Sigmoid colon (tissue), 7 donors: Measurements from ENCODE around the gene IVD. TPM values are rescaled to one million over a fixed set of nuclear protein-coding genes. Genes with fewer than 3 reads are reported as not detected.

Source experiments
- DNase-seq: peaks from one replicate; pipeline ENCODE4 v3.0.0-alpha.2; 2019
- H3K27ac ChIP-seq, 4 donors: fragments of 200-600 bp; sonication (generic); one replicate each; pipeline ENCODE4 v1.5.1; 2016 to 2019; ENCODE audit warnings: mild to moderate bottlenecking in 1 of 4
- H3K27me3 ChIP-seq, 3 donors: fragments of 200-600 bp; sonication (generic); one replicate each; pipeline ENCODE4 v1.5.1; 2019; ENCODE audit warnings: mild to moderate bottlenecking in 1 of 3
- H3K36me3 ChIP-seq, 4 donors: fragments of 200-600 bp; sonication (generic); one replicate each; pipeline ENCODE4 v1.5.1; 2016 to 2019
- H3K4me1 ChIP-seq, 4 donors: fragments of 200-600 bp; sonication (generic); one replicate each; pipeline ENCODE4 v1.5.1; 2017 to 2019
- H3K4me3 ChIP-seq, 4 donors: fragments of 200-600 bp; sonication (generic); one replicate each; pipeline ENCODE4 v1.5.1; 2017 to 2019; ENCODE audit warnings: mild to moderate bottlenecking in 2 of 4, moderate library complexity in 1 of 4
- H3K9me3 ChIP-seq, 4 donors: fragments of 200-600 bp in 3 of 4; sonication (generic) in 3 of 4; one replicate each; pipeline versions ENCODE4 v1.5.1 to v1.6.1; 2013 to 2019
- CTCF ChIP-seq, 4 experiments: fragments of 450-650 bp in 3 of 4; fragments of 200-600 bp in 1 of 4; IDR thresholded peaks; one replicate each; pipeline ENCODE4 v1.5.1; 2016 to 2019; ENCODE audit warnings: antibody characterized with exemption in 4 of 4, mild to moderate bottlenecking in 3 of 4, moderate library complexity in 2 of 4
- EP300 ChIP-seq, 4 donors: sonication (generic); formaldehyde crosslinking; IDR thresholded peaks; one replicate each; pipeline ENCODE4 v1.6.1; 2017; ENCODE audit warnings: antibody characterized with exemption in 4 of 4
- POLR2A ChIP-seq, 2 donors: fragments of 450-650 bp; IDR thresholded peaks; one replicate each; pipeline ENCODE4 v1.6.1; 2016; ENCODE audit warnings: antibody characterized with exemption in 2 of 2, mild to moderate bottlenecking in 2 of 2, moderate library complexity in 2 of 2
- POLR2AphosphoS5 ChIP-seq, 4 donors: sonication (generic); formaldehyde crosslinking; IDR thresholded peaks; one replicate each; pipeline ENCODE4 v1.6.1; 2017; ENCODE audit warnings: antibody characterized with exemption in 4 of 4
- whole genome bisulfite sequencing, 2 donors: extraction: QIAGEN DNeasy Blood & Tissue Kit; methylation state at CpG; one replicate each; pipeline ENCODE4 v1.1.7; 2013; 5-methylcytosine and 5-hydroxymethylcytosine counted together
- intact Hi-C: fragments of 100-400 bp; cut with DNase I; formaldehyde crosslinking; loops from one replicate; pipeline ENCODE4 v1.15.1; 2023
- polyA plus RNA-seq, 3 donors: library from polyadenylated mRNA; stranded (reverse); fragments of 200-250 nt; gene quantifications; one replicate each; pipeline ENCODE4 v1.2.3, GENCODE V29; 2013
- total RNA-seq, 4 donors: library from RNA; depleted of rRNA; stranded (reverse); fragments of >200 nt; gene quantifications; one replicate each; pipeline ENCODE4 v1.1.0, GENCODE V29; 2016
- donor health status: healthy with polysubstance abuse.
- donor health status: Bipolar disorder and iron deficiency.
- donor health status: healthy.

Gene IVD
- total and polyA plus RNA-seq, 7 donors, result 28.8 to 59.9 (median 50.8) TPM

- WGBS, 2 donors, result 95 to 96% methylated on average over 10 of the region's 10 CpGs
- Histone ChIP-seq H3K27me3 (no peaks in the 10 kb centered on the region), H3K4me3 (no peak overlapping the region), H3K27ac (no peak overlapping the region), H3K4me1 (peaks cover 0 to 17% (median 10%) of the 10 kb centered on the region in 4 donors), H3K36me3 (peaks cover 0 to 53% (median 27%) of the 10 kb centered on the region in 4 donors), H3K9me3 (no peaks in the 10 kb centered on the region)
- intact Hi-C loops, result no loop called here
- DNase-seq, result no peak
- TF ChIP-seq CTCF (IDR thresholded peaks at IDR 0.05) (no peak), POLR2AphosphoS5 (IDR thresholded peaks at IDR 0.05) (no peak), EP300 (IDR thresholded peaks at IDR 0.05) (no peak)
Observed at GRCh38 chr15:40418126-40418525, 12.5 kb downstream of the IVD start.

- no peaks in the 10 kb centered on the region for H3K9me3 ChIP-seq
Observed at GRCh38 chr15:40420071-40420713, 14.6 kb downstream of the IVD start.

GRCh38 chr15:40420793-40421192, 15.2 kb downstream of the IVD start:
- H3K36me3 ChIP-seq, result peaks cover 0 to 26% (median 11%) of the 10 kb centered on the region in 4 donors
- peaks cover 0 to 17% (median 10%) of the 10 kb centered on the region in 4 donors for H3K4me1 ChIP-seq
- H3K4me3 ChIP-seq, result no peak overlapping the region
- H3K27me3 ChIP-seq, result no peaks in the 10 kb centered on the region
- no peak for TF ChIP-seq EP300 (IDR thresholded peaks at IDR 0.05)
- peak in 2 of 4 donors; percentile 13 to 34 for TF ChIP-seq POLR2AphosphoS5 (IDR thresholded peaks at IDR 0.05)
- TF ChIP-seq POLR2A (IDR thresholded peaks at IDR 0.05), result no peak
- no peak for TF ChIP-seq CTCF (IDR thresholded peaks at IDR 0.05)
- 14 to 50% methylated on average over 3 of the region's 3 CpGs for WGBS, 2 donors
- intact Hi-C loops, result loop anchor here (1.0 to 2.0 kb wide), 2 partner anchors 52 to 76 kb away; no protein-coding TSS in a partner anchor
- DNase-seq, result no peak
- no peaks in the 10 kb centered on the region for H3K9me3 ChIP-seq
- H3K27ac ChIP-seq, result peak overlapping the region in 1 of 4 donors; percentile 7

More at GRCh38 chr15:40420071-40420713, 14.6 kb downstream of the IVD start:
- no peak overlapping the region for H3K4me3 ChIP-seq
- H3K4me1 ChIP-seq, result peaks cover 0 to 17% (median 10%) of the 10 kb centered on the region in 4 donors
- DNase-seq, result no peak
- H3K27me3 ChIP-seq, result no peaks in the 10 kb centered on the region
- peaks cover 0 to 32% (median 17%) of the 10 kb centered on the region in 4 donors for H3K36me3 ChIP-seq
- intact Hi-C loops, result loop anchor here (2.0 kb wide), 1 partner anchor 75 kb away; no protein-coding TSS in a partner anchor
- peak overlapping the region in 1 of 4 donors; percentile 7 for H3K27ac ChIP-seq
- TF ChIP-seq POLR2AphosphoS5 (IDR thresholded peaks at IDR 0.05) (no peak), EP300 (IDR thresholded peaks at IDR 0.05) (no peak), POLR2A (IDR thresholded peaks at IDR 0.05) (no peak), CTCF (IDR thresholded peaks at IDR 0.05) (no peak)
- 47 to 81% methylated on average over 11 of the region's 11 CpGs for WGBS, 2 donors

GRCh38 chr15:40421246-40422157, 15.9 kb downstream of the IVD start:
- no peak overlapping the region for H3K27ac ChIP-seq
- intact Hi-C loops, result loop anchor here (1.0 to 2.0 kb wide), 4 partner anchors 53 to 142 kb away; no protein-coding TSS in a partner anchor

More at GRCh38 chr15:40421246-40422157, 15.9 kb downstream of the IVD start:
- DNase-seq, result peak; percentile 85
- H3K36me3 ChIP-seq, result peaks cover 0 to 19% (median 6%) of the 10 kb centered on the region in 4 donors
- 9 to 19% methylated on average over 31 of the region's 31 CpGs for WGBS, 2 donors
- TF ChIP-seq CTCF (IDR thresholded peaks at IDR 0.05) (peak; percentile 91 to 94 (median 92)), POLR2A (IDR thresholded peaks at IDR 0.05) (no peak), POLR2AphosphoS5 (IDR thresholded peaks at IDR 0.05) (peak in 2 of 4 donors; percentile 54 to 56), EP300 (IDR thresholded peaks at IDR 0.05) (no peak)
- H3K4me1 ChIP-seq, result peaks cover 0 to 17% (median 10%) of the 10 kb centered on the region in 4 donors
- no peak overlapping the region for H3K4me3 ChIP-seq
- H3K9me3 ChIP-seq, result no peaks in the 10 kb centered on the region
- no peaks in the 10 kb centered on the region for H3K27me3 ChIP-seq
